ENCODE results near the gene SOD1. TPM values are rescaled to one million over a fixed set of nuclear protein-coding genes. Genes with fewer than 3 reads are reported as not detected.
"Not testable (repeated sequence)": the region's sequence is repeated elsewhere in the genome, so short reads cannot be mapped to it uniquely, and the experiment has no call there.

Gene SOD1
- total RNA-seq, 1 donor from 2014 or later = 188 TPM

- TF ChIP-seq CTCF (IDR thresholded peaks at IDR 0.05) = no peak
- Mint-ChIP-seq H3K27ac (ENCODE audit: unreplicated experiment) (peak overlapping the region; percentile 70), H3K4me3 (ENCODE audit: unreplicated experiment) (no peak overlapping the region), H3K9me3 (ENCODE audit: low read depth) (no peaks in the 10 kb centered on the region), H3K27me3 (ENCODE audit: low read depth) (no peaks in the 10 kb centered on the region), H3K4me1 (ENCODE audit: low read depth) (peaks cover 9% of the 10 kb centered on the region), H3K36me3 (ENCODE audit: low read depth) (no peaks in the 10 kb centered on the region)
- DNase-seq (ENCODE audit: low spot score) = no peak
Observed at GRCh38 chr21:31629972-31630711, 29.4 kb upstream of the SOD1 start.

- DNase-seq (ENCODE audit: low spot score); H3K9me3 Mint-ChIP-seq (ENCODE audit: low read depth); H3K36me3 Mint-ChIP-seq (ENCODE audit: low read depth); H3K27ac Mint-ChIP-seq (ENCODE audit: unreplicated experiment); H3K27me3 Mint-ChIP-seq (ENCODE audit: low read depth); H3K4me3 Mint-ChIP-seq (ENCODE audit: unreplicated experiment); H3K4me1 Mint-ChIP-seq (ENCODE audit: low read depth): not testable (repeated sequence)
Observed at GRCh38 chr21:31631881-31632280, 27.6 kb upstream of the SOD1 start.

- Mint-ChIP-seq H3K4me3 (ENCODE audit: unreplicated experiment) (no peak overlapping the region), H3K27ac (ENCODE audit: unreplicated experiment) (no peak overlapping the region), H3K36me3 (ENCODE audit: low read depth) (peaks cover 2% of the 10 kb centered on the region), H3K4me1 (ENCODE audit: low read depth) (peaks cover 5% of the 10 kb centered on the region), H3K27me3 (ENCODE audit: low read depth) (no peaks in the 10 kb centered on the region), H3K9me3 (ENCODE audit: low read depth) (peaks cover 11% of the 10 kb centered on the region)
- no peak for TF ChIP-seq CTCF (IDR thresholded peaks at IDR 0.05)
- DNase-seq (ENCODE audit: low spot score) = no peak
Observed at GRCh38 chr21:31634993-31635392, 24.5 kb upstream of the SOD1 start.

GRCh38 chr21:31636874-31637273, 22.6 kb upstream of the SOD1 start:
- no peak overlapping the region for H3K4me3 Mint-ChIP-seq (ENCODE audit: unreplicated experiment)
- H3K27me3 Mint-ChIP-seq (ENCODE audit: low read depth) = no peaks in the 10 kb centered on the region
- no peak overlapping the region for H3K27ac Mint-ChIP-seq (ENCODE audit: unreplicated experiment)
- TF ChIP-seq CTCF (IDR thresholded peaks at IDR 0.05) = no peak
- H3K9me3 Mint-ChIP-seq (ENCODE audit: low read depth) = peaks cover 13% of the 10 kb centered on the region
- DNase-seq (ENCODE audit: low spot score) = no peak
- no peaks in the 10 kb centered on the region for H3K4me1 Mint-ChIP-seq (ENCODE audit: low read depth)
- H3K36me3 Mint-ChIP-seq (ENCODE audit: low read depth) = peaks cover 2% of the 10 kb centered on the region

- H3K27ac Mint-ChIP-seq (ENCODE audit: unreplicated experiment) = no peak overlapping the region
Observed at GRCh38 chr21:31641416-31641922, 18.0 kb upstream of the SOD1 start.

More at GRCh38 chr21:31641416-31641922, 18.0 kb upstream of the SOD1 start:
- DNase-seq (ENCODE audit: low spot score) = no peak
- Mint-ChIP-seq H3K4me3 (ENCODE audit: unreplicated experiment) (no peak overlapping the region), H3K4me1 (ENCODE audit: low read depth) (no peaks in the 10 kb centered on the region), H3K36me3 (ENCODE audit: low read depth) (peaks cover 2% of the 10 kb centered on the region), H3K27me3 (ENCODE audit: low read depth) (no peaks in the 10 kb centered on the region), H3K9me3 (ENCODE audit: low read depth) (peaks cover 13% of the 10 kb centered on the region)
- no peak for TF ChIP-seq CTCF (IDR thresholded peaks at IDR 0.05)
